IMR-90 (cell line): ENCODE results near the gene RAB38.

Source experiments
- CTCF ChIP-seq: conservative IDR thresholded peaks from 2 replicates; pipeline ENCODE4 v1.5.1; 2012; ENCODE audit warnings: mild to moderate bottlenecking, low read depth, low read length, improper control_type of control experiment
- ELK1 ChIP-seq: fragments of 150-350 bp; IDR thresholded peaks from 2 replicates; pipeline ENCODE4 v1.6.1; 2016; ENCODE audit warnings: low read depth, mild to moderate bottlenecking, low read length, moderate library complexity, borderline replicate concordance
- POLR2A ChIP-seq: IDR thresholded peaks from 2 replicates; pipeline ENCODE4 v1.6.1; 2012; ENCODE audit warnings: mild to moderate bottlenecking, low read depth, low read length
- RAD21 ChIP-seq: IDR thresholded peaks from 2 replicates; pipeline ENCODE4 v1.6.1; 2012; ENCODE audit warnings: low read length, improper control_type of control experiment
- USF2 ChIP-seq: fragments of 150-350 bp; IDR thresholded peaks from 2 replicates; pipeline ENCODE4 v1.6.1; 2017; ENCODE audit warnings: mild to moderate bottlenecking, antibody characterized with exemption, low read length, low read depth

- TF ChIP-seq CTCF, result no peak
- TF ChIP-seq POLR2A, result no peak
- no peak for TF ChIP-seq RAD21
- TF ChIP-seq USF2, result no peak
- no peak for TF ChIP-seq ELK1
These were observed 60.7 kb downstream of the RAB38 start for GRCh38 chr11:88114486-88115045.
